AG08395 (cell line): ENCODE results near the gene FAM9A.
"Not testable (repeated sequence)": the region's sequence is repeated elsewhere in the genome, so short reads cannot be mapped to it uniquely, and the experiment has no call there.

Source experiments
- DNase-seq: peaks from one replicate; pipeline ENCODE4 v3.0.0; 2012; ENCODE audit warnings: mixed read lengths, low spot score

FAM9A gene

DNA sequence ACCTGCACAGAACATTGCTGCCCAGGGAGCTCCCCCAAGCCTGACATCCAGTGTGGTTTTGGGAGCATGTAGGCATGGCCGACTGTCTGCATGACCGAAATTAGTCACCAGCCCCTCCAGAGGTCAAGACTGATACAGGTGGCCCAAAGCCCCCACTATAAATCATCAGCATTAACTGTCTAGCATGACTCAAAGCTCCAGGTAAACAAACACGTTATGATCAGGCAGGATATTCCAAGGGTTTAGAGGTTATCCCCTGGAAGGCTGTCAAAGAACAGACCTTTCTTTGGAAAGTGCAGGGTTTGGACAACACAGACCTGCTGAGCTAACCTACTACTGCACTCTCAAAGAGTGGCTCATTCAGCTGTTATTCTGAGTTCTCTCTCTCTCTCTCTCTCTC is 2.1 kb upstream of the FAM9A start:
- no peak for DNase-seq

DNA sequence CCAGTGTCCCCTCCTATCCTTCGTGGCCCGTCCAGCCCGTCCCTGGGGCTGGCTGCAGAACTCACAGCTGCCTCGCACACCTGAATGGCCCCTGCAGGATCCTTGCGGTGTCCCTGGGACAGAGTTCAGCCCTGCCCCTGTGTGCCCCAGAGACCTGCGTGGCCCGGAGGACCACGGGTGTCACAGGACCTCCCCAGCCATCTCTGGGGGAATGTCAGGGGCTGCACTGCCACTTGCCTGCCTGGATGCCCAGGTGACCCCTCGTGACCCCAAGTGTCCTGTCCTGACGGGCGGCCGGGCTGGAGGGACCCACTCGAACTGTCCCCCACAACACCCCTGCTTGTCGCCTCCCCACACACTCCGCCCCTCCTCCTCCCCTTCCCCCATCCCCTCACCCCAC is 832 bp downstream of the FAM9A start:
- DNase-seq = not testable (repeated sequence)

DNA sequence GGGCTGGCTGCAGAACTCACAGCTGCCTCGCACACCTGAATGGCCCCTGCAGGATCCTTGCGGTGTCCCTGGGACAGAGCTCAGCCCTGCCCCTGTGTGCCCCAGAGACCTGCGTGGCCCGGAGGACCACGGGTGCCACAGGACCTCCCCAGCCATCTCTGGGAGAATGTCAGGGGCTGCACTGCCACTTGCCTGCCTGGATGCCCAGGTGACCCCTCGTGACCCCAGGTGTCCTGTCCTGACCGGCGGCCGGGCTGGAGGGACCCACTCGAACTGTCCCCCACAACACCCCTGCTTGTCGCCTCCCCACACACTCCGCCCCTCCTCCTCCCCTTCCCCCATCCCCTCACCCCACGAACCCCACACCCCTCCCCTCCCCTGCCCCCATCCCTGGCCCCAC is 1.9 kb downstream of the FAM9A start:
- not testable (repeated sequence) for DNase-seq

DNA sequence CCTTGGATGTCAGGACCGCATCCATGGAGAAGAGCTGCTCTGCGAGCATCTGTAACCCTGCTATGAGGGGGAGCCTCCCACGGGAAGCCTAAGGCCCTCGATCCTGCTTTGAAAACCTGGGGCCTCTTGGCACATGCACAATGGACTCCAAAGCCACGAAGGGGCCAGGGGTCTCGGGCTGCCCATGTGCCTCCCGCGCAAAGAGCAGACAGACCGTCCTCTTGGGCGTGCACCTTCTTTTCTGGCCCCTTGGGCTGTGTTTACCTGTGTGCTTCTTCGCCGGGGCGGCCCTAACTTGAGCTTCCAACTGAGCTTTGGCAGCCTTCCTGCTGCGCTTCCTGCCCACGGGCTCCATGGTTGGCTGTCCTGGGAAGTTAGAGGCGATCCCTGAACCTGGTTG is 2.5 kb downstream of the FAM9A start:
- not testable (repeated sequence) for DNase-seq

DNA sequence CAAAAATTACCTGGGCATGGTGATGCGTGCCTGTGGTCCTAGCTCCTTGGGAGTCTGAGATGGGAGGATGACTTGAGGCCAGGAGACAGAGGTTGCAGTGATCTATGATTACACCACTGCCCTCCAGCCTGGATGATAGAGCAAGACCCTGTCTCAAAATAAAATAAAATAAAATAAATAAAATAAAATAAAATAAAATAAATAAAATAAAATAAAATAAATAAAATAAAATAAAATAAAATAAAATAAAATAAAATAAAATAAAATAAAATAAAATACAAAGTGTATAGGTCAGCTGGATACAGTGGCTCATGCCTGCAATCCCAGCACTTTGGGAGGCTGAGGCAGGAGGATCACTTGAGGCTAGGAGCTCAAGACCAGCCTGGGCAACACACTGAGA is 14.1 kb downstream of the FAM9A start:
- DNase-seq = not testable (repeated sequence)

DNA sequence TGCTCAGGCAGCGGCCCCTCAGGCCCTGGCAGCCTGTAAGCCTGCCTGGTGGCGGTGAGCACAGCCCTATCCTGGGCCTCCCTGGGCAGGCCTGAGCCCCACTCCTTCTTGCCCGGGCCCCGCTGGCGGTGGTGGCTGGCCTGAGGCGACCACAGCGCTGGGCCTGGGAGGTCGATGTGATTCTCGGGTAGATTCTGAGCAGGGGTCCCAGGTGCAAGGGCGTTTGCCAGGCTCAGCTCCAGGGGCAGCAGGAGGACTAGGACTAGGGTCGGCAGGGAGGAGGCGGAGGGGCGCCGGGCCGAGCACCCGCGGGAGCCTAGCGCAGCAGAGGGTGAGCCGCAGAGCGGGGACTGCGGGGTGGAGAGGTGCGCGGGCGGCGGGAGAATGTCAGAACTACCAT is 17.0 kb downstream of the FAM9A start:
- DNase-seq = no peak

DNA sequence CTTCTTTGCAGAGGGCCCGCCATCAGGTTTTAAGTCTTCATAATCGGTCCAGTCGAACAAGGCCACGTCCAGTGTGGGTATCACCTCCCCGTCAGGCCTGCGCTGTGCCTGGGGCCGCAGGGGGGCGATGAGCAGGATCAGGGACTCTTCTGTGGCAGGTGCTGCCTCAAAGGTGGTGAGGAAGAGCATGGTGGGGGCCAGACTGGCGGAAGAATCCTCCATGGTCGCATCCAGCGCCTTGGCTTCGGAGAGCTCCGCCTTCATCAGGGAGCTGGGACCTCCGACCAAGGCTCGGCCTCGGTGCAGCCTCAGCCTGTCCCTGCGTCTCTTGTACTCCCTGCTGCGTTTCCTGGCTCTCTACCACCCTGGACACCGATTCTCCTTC is 17.5 kb downstream of the FAM9A start:
- no peak for DNase-seq

DNA sequence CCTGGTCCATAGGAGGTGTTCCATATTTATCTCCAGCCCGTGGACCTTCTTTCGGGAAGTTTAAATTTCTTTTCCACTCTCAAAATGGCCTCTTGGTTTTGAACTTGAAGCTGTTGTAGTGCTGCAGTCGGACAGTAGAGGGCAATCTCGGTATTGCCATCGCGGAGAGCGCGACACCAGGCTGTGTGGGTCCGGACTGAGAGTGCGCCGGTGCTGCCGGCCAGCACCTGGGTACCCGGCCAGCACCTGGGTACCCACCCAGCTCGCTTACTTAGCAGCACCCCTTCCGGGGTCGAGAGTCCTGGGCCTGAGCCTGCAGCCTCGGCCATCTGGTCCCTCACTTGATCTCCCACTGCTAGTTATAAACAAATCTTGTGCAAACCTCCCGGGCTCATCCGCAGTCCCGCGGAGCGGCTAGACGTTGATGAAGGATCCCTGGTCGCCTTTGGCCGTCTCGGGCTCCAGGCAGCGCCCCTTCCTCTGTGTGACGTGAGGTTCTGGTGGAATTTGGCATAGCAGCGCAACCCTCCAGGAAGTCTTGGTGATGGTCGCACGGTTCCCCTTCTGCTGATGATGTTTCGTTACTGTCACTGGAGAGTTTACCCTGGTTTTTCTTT is 18.0 kb downstream of the FAM9A start:
- no peak for DNase-seq

DNA sequence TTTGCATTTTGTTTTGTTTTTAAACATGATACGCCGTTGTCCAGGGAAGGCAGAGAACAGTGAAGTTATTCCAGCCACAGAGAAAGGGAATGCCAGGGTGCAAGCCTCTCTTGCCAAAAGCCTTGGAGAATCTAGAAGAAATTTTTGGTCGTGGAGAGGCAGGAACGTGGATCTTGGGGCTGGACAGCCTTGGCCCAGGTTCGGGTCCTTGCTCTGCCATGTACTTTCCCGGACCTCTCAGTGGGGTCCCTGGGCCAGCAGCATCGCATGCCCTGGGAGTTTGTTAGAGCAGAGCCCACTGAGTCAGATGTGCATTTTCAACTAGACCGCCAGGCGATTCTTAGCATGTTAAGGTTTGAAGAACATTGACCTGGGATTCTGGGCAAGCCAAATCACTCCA is 18.6 kb downstream of the FAM9A start:
- DNase-seq = no peak

DNA sequence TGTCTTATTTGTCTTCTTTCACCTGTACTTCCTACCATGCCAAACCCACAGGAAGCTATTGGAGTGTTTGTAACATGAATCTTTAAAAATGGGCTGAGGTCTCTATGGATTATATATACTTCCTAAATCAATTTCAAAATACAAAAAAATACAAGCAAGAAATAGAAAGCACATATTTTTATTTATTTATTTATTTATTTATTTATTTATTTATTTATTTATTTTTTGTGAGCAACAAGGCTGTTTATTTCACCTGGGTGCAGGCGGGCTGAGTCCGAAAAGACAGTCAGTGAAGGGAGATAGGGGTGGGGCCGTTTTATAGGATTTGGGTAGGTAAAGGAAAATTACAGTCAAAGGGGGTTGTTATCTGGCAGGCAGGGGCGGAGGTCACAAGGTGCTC is 19.3 kb downstream of the FAM9A start:
- not testable (repeated sequence) for DNase-seq

DNA sequence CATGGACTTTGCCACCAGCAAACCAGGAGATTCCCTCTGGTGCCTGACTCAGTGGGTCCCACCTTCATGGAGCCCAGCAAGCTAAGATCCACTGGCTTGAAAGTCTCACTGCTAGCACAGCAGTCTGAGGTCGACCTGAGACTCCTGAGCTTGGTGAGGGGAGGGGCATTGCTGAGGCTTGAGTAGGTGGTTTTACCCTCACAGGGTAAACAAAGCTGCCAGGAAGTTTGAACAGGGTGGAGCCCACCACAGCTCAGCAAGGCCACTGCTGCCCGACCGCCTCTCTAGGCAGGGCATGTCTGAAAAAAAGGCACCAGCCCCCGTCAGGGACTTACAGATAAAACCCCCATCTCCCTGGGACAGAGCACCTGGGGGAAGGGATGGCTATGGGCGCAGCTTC is 28.1 kb downstream of the FAM9A start:
- no peak for DNase-seq

DNA sequence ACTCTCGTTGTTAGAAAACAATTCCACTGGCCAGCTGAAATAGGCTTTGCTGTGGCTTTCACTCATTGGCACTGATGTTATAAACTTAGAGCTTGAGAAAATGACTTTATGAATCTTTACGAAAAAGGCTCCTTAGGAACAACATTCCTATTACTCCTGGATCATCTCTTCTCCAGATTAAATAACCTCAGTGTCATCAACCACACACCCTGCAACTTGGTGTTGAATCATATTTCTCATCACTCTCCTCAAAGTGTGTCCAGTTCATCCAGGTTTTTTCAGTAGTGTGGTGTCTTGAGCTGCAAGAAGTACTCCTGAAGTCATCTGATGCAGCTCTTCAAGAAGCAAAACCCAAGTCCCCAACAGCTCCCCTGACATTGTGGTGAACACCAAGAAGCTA is 41.2 kb downstream of the FAM9A start:
- peak; percentile 4 for DNase-seq

DNA sequence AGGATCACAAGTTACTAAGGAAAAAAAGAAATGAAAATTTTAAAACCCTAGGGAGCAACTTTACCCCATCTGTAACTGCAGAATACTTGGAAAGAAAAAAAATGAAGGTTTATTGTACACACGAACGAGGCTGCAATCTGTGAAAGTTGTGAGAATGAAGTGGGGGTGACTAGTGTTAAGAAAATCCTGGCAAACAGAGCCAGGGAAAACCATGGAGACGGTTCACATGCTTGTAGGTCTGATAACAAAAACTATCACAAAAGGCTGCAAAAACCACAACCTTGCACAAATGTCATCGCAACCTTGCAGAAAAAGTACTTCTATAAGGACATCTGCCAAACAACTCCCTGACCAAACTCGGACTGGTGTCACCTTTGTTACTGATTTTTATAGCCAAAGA is 42.5 kb downstream of the FAM9A start:
- DNase-seq = not testable (repeated sequence)

DNA sequence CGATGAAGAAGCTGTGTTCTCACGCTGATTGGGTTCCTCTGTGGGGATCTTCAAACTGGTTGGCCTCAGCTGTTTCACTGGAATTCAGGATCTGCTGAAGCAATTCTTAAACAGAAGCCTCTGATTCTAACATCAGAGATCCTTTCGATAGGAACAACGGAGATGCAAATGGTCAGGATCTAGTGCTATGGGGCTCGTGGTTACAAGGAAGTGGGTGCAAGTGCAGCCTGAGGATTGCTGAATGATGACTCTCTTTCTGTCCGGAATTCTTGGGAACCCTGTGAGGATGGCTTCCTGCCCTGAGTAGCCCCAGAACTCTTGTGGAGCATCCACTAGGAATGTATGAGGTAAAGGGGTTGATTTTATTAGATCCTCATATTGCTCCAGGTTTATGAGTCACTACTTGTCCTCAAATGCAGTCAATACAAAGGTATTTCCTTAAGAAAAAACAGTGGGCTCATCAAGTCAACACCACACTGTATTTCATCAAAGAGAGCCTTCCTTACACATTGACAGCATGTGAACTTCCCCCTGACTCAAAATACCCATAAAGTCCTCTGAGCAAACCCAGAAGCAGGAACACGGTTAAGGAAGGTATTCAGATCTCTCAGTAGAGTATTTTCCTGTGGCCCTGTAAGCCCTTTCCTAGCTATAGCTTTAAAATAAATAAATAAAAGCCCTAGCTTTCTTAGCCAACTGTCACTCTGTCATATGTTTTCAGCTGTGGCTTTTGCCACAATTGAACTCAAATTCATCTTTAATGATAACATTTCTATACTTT is 43.4 kb downstream of the FAM9A start:
- not testable (repeated sequence) for DNase-seq

DNA sequence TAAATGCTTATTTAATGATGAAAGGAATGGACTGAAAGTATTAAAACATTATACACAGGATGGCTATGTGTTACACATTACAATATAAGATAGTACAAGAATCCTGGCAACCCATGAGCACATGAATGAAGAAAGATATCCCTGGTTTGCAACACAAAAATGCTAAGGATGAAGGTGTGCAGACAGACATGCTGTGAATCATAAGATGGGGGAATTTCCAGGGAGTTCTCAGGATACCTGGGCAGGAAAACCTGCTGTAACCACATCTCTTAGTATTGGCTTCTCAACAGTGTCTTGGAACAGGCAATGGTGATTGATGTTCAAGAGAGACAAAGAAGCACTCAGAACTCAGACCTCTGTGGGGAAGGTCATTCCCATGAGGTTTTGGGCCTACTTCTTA is 45.4 kb downstream of the FAM9A start:
- DNase-seq = no peak

DNA sequence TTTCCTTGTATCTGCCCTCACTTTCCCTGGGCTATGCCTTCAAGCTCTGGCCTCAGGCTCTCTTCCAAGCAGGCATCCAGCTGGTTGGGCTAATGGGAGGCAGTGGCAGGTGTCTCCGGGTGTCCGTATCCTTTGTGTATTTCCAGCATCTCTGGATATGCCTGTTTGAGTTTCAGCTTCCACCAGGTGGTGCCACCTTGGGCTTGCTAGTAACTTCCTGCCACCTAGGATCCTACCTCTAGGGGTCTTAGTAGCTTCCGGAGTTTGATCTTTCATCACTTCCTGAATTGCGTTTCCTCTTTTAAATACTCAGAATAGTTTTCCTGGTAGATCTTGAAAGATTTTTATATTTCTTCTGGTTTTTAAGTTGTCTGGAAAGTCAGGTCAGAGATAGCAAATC is 46.1 kb downstream of the FAM9A start:
- DNase-seq = no peak

DNA sequence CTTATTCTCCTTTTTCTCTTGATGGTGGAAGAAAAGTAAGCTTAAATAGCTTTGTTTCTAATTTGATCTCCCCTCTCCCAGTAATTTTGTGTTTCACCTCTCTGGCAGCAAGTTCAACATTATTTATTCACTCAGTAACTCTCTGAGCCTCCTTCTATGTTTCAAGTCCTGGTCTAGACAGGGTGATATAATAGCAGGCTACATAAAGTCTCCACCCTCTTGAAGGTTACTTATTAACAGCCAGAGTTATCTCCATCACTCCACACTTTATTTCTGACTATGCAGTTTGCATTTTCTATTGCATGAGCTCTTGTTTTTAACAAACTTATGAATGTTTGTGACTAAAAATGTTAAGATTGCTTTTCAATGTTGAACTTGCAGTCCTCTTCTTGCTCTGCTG is 51.5 kb downstream of the FAM9A start:
- no peak for DNase-seq

DNA sequence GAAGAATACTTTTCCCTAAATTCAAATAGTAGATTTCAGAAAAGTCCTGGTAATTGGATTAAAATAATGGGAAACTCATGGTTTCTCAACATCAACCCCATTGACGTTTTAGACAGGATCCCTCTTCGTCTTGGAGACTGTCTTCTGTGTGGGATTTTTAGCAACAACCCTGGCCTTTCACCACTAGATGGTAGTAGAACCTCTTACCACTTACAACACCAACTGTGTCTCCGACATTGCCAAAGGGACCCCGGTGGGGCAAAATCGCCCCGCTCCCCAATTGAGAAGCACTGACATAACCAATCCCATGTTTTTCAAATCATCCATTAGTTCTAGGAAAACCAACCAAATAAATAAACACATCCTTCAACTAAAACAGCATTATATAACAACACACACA is 52.3 kb downstream of the FAM9A start:
- DNase-seq = peak; percentile 56

DNA sequence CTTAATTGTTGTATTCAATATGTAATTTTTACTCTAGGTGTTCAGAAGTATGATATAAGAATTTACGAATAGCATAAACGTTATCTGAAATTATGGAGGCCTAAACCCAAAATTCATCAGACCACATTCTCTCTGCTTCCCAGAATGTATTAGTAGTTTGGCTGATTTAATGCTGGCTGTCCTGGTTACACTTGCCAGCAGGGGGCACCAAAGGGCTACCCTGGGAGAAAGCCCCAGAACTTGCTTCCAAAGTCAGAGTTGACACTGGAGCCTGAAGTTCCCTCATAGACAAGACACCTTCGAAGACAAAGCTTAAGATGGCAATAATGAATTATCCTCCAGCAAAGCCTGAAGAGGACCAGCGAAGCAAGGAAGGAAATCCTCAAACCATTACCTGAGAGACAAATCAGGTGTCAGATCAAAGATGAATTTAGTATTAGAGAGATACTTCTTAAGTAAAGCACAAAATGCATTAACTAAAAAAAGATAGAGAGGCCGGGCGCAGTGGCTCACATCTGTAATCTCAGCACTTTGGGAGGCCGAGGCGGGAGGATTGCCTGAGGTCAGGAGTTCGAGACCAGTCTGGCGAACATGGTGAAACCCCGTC is 58.0 kb downstream of the FAM9A start:
- peak; percentile 62 for DNase-seq

DNA sequence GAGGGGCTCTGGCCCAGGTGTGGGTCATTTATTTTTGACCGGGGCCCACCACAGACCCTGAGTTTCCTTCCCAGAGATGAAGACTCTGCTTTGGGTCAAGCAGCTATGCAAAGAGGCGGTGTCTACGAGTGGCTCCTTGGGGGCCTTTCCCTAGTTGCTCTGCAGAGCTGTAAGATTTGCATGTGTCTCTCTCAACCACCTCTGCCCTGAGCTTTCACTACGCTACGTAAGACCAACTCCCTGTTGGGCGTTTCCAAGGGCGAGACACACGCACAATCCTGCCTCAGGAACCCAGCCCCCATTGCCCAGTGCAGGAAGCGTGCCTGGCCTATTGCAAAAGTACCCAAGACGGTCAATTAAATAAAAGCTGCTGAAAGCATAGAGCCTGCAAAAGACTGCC is 59.2 kb downstream of the FAM9A start:
- DNase-seq = no peak
